Measurements from ENCODE around the gene ETF1.
A peak's percentile ranks its signal among the peaks of the same experiment; 100 is the strongest.

ETF1 gene

DNA sequence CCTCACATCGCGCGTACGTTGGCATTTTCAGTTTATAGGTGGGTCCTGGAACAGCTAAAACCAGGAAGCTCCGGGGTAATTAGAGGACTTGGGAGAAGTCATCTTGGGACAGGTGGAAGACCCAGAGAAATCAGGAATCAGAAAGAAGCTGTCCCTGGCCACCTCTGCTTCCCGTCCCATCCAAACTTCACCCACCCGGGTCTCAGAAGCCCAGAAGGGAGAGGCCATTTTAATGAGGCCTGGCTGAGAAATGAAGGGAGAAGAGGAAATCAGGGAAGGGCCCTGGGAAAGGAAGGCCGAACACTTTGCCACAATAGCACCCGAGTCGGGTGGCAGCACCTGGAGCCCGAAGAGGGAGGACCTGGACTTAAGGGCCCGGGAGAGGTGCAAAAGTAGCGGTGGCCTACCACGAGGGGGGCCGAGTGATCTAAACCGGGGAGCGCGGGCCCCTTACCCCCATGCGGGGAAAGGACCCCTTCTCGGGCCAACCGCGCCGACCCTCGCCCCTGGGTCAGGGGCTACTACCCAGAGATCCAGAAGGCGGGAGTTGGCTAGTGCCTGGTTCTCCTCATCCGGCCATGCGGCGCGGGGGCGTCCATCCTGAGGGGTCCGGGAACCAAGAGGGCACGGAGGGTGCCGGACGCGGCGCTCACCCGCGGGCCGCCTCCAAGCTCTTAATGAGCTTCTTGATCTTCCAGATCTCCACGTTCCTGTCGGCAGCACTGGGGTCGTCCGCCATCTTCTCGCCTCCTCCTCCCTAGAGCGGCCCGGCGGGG lies 668 bp downstream of the ETF1 start:
- Histone ChIP-seq H3K36me3 (ENCODE audit: control insufficient read depth, insufficient read depth, low read length) (peaks cover 39% of the 10 kb centered on the region), H3K4me1 (ENCODE audit: control insufficient read depth, insufficient read depth, low read length) (peaks cover 16% of the 10 kb centered on the region; the same call in 1 of the 2 replicates), H3K9me3 (ENCODE audit: control insufficient read depth, insufficient read depth, low read depth, low read length) (no peaks in the 10 kb centered on the region), H3K4me3 (ENCODE audit: low read depth, low read length) (peak overlapping the region; percentile 97), H3K9ac (ENCODE audit: low read length) (peak overlapping the region; percentile 98), H3K27ac (ENCODE audit: low read depth, low read length) (peak overlapping the region; percentile 100), H3K27me3 (ENCODE audit: control insufficient read depth, insufficient read depth, low read length) (no peaks in the 10 kb centered on the region)

DNA sequence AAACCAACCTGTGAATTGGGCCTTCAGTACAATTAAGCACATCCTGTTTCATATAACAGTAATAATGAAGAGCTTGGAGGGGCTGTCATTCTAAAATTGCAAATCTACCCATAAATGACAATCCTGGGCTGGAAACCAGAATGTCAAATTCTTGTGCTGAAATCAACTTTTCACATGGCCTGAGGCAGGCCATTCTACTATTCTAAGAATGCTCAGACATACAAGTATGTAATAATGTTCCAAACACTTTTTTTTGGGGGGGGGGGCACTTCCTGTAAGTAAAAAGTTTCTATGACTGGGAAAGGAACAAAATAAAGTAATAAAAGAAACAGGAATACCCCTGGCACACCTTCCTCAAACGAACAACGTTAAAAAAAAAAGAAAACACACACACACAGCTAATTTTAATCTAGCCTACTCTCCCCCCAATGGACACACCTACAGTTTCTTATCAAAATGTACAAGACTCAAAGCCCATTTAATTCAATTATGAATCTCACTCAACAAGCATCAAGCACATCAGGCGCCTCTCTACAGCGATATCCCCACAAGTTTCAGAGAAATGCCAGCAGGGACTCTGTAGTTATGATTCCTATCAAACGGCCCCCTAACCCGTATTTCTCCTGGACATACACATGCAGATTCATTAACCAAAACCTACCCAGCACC lies 1.4 kb downstream of the ETF1 start:
- H3K27ac ChIP-seq (ENCODE audit: low read depth, low read length): peak overlapping the region; percentile 100; the same call in 1 of the 2 replicates
- H3K36me3 ChIP-seq (ENCODE audit: control insufficient read depth, insufficient read depth, low read length): peaks cover 46% of the 10 kb centered on the region
- no peaks in the 10 kb centered on the region for H3K27me3 ChIP-seq (ENCODE audit: control insufficient read depth, insufficient read depth, low read length)

DNA sequence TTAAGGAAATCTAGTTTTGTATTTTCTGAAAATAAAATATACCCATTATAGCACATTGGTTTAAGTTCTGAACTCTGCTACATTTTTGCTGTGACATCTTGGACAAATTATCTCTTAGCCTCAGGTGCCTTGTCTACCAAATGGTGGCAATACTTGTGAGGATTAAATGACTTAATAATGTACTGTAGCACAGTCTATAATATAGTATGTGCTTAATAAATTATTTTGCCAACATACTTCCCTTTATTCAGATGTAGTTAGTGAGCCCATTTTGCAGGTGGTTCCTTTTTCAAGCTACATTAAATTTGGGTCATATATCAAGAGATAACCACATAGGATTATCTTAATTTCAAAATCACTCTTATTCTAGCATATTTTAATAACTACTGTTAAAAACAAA lies 3.2 kb downstream of the ETF1 start:
- Histone ChIP-seq H3K4me1 (ENCODE audit: control insufficient read depth, insufficient read depth, low read length) (peaks cover 12% of the 10 kb centered on the region; the same call in 1 of the 2 replicates), H3K4me3 (ENCODE audit: low read depth, low read length) (no peak overlapping the region), H3K9ac (ENCODE audit: low read length) (no peak overlapping the region), H3K27ac (ENCODE audit: low read depth, low read length) (no peak overlapping the region), H3K36me3 (ENCODE audit: control insufficient read depth, insufficient read depth, low read length) (peaks cover 59% of the 10 kb centered on the region), H3K9me3 (ENCODE audit: control insufficient read depth, insufficient read depth, low read depth, low read length) (no peaks in the 10 kb centered on the region), H3K27me3 (ENCODE audit: control insufficient read depth, insufficient read depth, low read length) (no peaks in the 10 kb centered on the region)

More for the DNA sequence above, 1.4 kb downstream of the ETF1 start:
- Histone ChIP-seq H3K4me1 (ENCODE audit: control insufficient read depth, insufficient read depth, low read length) (peaks cover 16% of the 10 kb centered on the region; the same call in 1 of the 2 replicates), H3K9ac (ENCODE audit: low read length) (peak overlapping the region; percentile 98), H3K9me3 (ENCODE audit: control insufficient read depth, insufficient read depth, low read depth, low read length) (no peaks in the 10 kb centered on the region), H3K4me3 (ENCODE audit: low read depth, low read length) (peak overlapping the region; percentile 97)

DNA sequence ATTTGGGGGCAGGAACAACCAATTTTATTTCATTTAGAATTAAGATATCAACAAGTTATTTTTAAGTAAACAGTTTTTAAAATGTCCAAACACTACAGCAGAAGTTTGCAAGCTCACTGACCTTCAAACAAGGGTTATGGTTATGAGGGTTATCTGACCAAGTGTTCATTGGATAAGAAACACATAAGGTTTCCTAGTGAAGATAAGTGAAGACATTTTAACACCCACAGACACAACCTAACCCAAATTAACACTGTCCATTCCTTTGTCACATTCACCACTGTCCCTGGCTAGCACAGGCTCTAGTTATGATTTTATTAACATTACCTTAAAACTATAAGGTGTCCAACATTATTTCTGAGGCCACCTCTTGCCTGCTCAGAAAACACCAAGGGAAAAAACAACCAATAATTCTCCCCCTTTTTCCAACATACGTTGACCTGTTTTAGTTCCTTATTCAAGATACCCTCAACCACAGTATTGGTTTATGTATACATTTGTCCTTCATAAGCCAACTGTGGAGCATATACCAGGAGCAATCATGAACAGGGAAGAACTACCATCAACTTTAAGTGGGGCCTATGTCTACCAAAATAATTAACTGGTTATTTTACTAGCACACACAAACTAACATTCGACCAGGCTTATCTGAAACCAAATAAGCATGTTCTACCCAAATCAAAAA lies 4.0 kb downstream of the ETF1 start:
- Histone ChIP-seq H3K36me3 (ENCODE audit: control insufficient read depth, insufficient read depth, low read length) (peaks cover 63% of the 10 kb centered on the region), H3K9me3 (ENCODE audit: control insufficient read depth, insufficient read depth, low read depth, low read length) (no peaks in the 10 kb centered on the region), H3K4me1 (ENCODE audit: control insufficient read depth, insufficient read depth, low read length) (0 out of 2 replicates have a peak, but pooled peaks cover 5% of the 10 kb centered on the region), H3K27me3 (ENCODE audit: control insufficient read depth, insufficient read depth, low read length) (no peaks in the 10 kb centered on the region), H3K27ac (ENCODE audit: low read depth, low read length) (no peak overlapping the region), H3K9ac (ENCODE audit: low read length) (no peak overlapping the region), H3K4me3 (ENCODE audit: low read depth, low read length) (no peak overlapping the region)

DNA sequence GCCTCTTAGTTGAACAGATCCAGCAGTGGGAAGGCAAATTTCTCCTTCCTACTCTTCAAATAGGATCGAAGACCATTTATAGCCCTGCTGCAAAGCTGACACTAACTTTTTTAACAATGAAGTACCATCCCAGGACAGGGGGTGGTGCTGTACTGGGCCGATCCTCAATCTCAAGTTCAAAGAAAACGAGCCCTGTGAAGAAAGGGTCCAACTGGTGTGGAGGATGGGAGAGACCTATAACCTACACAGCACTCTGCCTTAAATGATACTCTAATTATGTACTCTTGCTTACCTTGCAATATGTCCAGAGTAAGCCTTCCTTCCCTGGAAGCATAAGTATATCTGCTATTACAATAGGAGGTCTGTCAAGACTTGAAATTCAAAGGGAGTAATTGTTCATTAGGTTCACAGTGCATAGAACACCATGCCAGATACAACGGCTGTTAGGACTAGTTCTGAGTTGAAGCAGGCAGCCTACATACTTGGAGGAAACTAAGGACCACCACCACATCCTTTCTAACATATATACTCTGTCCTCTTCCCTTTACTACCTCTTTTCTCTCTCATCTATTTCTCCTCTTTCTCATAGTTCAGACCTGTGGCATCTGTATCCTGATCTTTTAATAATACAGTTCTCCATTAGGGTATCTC lies 6.2 kb downstream of the ETF1 start:
- Histone ChIP-seq H3K4me3 (ENCODE audit: low read depth, low read length) (no peak overlapping the region), H3K27me3 (ENCODE audit: control insufficient read depth, insufficient read depth, low read length) (no peaks in the 10 kb centered on the region), H3K36me3 (ENCODE audit: control insufficient read depth, insufficient read depth, low read length) (peaks cover 63% of the 10 kb centered on the region), H3K4me1 (ENCODE audit: control insufficient read depth, insufficient read depth, low read length) (0 out of 2 replicates have a peak, but pooled peaks cover 5% of the 10 kb centered on the region), H3K9me3 (ENCODE audit: control insufficient read depth, insufficient read depth, low read depth, low read length) (no peaks in the 10 kb centered on the region), H3K27ac (ENCODE audit: low read depth, low read length) (no peak overlapping the region), H3K9ac (ENCODE audit: low read length) (no peak overlapping the region)

DNA sequence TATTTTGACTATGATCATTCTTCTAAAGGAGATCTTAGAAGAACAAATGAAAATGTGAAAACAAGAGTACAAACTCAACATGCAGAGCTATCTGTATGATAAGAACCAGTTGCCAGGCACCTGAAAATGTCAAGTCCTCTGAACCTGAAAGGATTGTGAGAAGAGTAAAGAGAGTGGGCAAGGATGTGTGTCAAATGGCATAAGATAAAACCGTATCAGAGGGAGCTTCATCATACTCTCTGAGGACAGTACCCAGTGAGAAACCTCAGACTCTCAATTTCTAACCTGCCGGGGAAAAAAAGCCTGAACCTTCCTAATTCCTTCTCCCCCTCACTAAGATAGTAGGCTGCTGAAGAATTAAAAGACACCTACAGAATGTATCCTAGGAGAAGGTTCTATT lies 6.8 kb downstream of the ETF1 start:
- no peaks in the 10 kb centered on the region for H3K27me3 ChIP-seq (ENCODE audit: control insufficient read depth, insufficient read depth, low read length)
- no peak overlapping the region for H3K4me3 ChIP-seq (ENCODE audit: low read depth, low read length)
- H3K4me1 ChIP-seq (ENCODE audit: control insufficient read depth, insufficient read depth, low read length): 0 out of 2 replicates have a peak, but pooled peaks cover 3% of the 10 kb centered on the region
- no peak overlapping the region for H3K27ac ChIP-seq (ENCODE audit: low read depth, low read length)
- no peak overlapping the region for H3K9ac ChIP-seq (ENCODE audit: low read length)
- peaks cover 66% of the 10 kb centered on the region for H3K36me3 ChIP-seq (ENCODE audit: control insufficient read depth, insufficient read depth, low read length)
- H3K9me3 ChIP-seq (ENCODE audit: control insufficient read depth, insufficient read depth, low read depth, low read length): no peaks in the 10 kb centered on the region

DNA sequence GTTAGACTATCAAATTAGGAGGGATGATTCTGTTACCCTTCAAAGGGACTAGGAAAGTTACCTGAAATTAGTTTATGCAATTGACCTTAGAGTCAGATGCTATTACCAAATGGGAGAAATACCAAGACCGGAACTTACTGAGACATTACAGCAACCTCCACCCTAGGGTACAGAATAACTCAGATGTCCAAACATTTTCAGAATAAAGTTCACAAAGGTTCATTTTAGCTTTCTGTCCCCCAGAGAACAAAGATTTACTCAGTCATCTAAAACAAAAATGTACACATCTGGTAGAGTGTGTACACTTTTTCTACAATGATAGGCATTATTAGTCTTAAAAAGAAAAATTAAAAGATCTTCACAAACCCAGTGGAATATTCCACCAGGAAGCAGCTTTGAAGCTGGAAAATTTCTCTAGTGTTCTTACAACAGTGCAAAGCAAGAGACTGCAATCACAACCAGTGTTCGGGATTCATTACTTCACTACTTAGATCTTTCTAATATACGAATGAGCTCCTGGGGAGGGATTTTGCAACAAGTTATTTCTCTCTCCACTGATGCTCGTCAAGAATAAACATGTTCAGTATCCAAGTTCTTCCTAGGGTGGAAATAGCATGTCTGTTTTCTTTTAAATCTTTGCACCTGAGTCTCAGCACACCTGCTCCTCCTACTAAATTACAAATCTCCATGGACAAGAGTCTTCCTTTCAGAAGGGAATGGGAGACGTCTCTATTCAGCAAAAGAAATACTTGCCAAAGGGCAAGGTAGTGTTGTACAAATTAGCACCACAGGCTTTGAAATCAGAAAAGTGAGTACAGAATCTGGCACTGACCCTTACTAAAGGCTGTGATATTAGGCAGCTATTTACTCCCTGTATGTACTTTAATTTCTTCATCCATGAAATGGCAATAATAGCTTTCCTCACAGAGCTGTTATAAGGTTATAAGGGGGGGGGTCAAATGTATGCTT lies 8.8 kb downstream of the ETF1 start:
- Histone ChIP-seq H3K4me3 (ENCODE audit: low read depth, low read length) (no peak overlapping the region), H3K27ac (ENCODE audit: low read depth, low read length) (no peak overlapping the region), H3K9me3 (ENCODE audit: control insufficient read depth, insufficient read depth, low read depth, low read length) (no peaks in the 10 kb centered on the region), H3K36me3 (ENCODE audit: control insufficient read depth, insufficient read depth, low read length) (peaks cover 49% of the 10 kb centered on the region), H3K9ac (ENCODE audit: low read length) (no peak overlapping the region), H3K4me1 (ENCODE audit: control insufficient read depth, insufficient read depth, low read length) (no peaks in the 10 kb centered on the region), H3K27me3 (ENCODE audit: control insufficient read depth, insufficient read depth, low read length) (no peaks in the 10 kb centered on the region)

DNA sequence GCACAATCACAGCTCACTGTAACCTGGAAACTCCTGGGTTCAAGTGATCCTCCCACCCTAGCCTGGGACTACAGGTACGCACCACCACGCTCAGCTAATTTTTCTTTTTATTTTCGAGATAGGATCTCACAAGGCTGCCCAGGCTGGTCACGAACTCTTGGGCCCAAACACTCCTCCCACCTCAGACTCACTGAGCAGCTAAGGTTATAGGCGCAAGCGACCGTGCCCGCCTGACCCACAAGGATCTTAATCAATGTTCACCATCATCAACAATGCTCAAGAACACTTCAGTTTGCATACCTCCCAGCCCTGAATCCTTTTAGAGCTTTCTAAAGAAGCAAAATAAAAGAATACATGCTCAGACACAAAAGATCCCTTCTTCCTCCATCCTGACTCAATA lies 13.2 kb downstream of the ETF1 start:
- H3K4me1 ChIP-seq (ENCODE audit: control insufficient read depth, insufficient read depth, low read length): no peaks in the 10 kb centered on the region
- H3K4me3 ChIP-seq (ENCODE audit: low read depth, low read length): no peak overlapping the region
- no peaks in the 10 kb centered on the region for H3K27me3 ChIP-seq (ENCODE audit: control insufficient read depth, insufficient read depth, low read length)
- no peak overlapping the region for H3K9ac ChIP-seq (ENCODE audit: low read length)
- H3K36me3 ChIP-seq (ENCODE audit: control insufficient read depth, insufficient read depth, low read length): peaks cover 38% of the 10 kb centered on the region
- no peak overlapping the region for H3K27ac ChIP-seq (ENCODE audit: low read depth, low read length)
- H3K9me3 ChIP-seq (ENCODE audit: control insufficient read depth, insufficient read depth, low read depth, low read length): no peaks in the 10 kb centered on the region

DNA sequence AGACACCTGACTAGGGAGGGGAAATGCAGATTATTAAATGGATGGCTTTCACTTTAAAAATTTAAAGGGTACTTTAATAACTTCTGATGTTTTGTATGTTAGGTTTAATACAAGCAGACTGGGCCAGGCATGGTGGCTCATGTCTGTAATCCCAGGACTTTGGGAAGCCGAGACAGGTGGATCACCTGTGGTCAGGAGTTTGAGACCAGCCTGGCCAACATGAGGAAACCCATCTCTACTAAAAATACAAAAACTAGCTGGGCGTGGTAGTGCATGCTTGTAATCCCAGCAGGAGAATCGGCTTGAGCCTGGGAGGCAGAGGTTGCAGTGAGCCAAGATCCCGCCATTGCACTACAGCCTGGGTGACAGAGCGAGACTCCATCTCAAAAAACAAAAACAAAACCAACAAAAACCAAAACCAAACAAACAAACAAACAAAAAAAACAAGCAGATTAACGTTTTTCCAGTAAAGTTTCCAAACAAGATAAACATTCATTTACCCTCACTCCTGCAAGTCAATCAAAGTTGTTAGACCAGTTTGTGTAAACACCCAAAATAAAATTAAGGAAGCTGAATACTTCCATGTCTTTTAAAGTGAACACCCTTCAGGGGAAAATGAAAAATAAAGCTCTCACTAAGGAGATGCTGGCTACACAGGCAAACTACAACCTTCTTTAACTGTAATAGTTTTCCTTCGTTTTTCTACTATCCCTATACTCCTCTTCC lies 14.1 kb downstream of the ETF1 start:
- no peaks in the 10 kb centered on the region for H3K9me3 ChIP-seq (ENCODE audit: control insufficient read depth, insufficient read depth, low read depth, low read length)
- H3K4me3 ChIP-seq (ENCODE audit: low read depth, low read length): no peak overlapping the region
- peaks cover 33% of the 10 kb centered on the region for H3K36me3 ChIP-seq (ENCODE audit: control insufficient read depth, insufficient read depth, low read length)
- no peaks in the 10 kb centered on the region for H3K4me1 ChIP-seq (ENCODE audit: control insufficient read depth, insufficient read depth, low read length)
- H3K27ac ChIP-seq (ENCODE audit: low read depth, low read length): no peak overlapping the region
- H3K9ac ChIP-seq (ENCODE audit: low read length): no peak overlapping the region
- H3K27me3 ChIP-seq (ENCODE audit: control insufficient read depth, insufficient read depth, low read length): no peaks in the 10 kb centered on the region
